GM12878 (cell line): ENCODE measurements around the gene FAM53B. TPM values are rescaled to one million over a fixed set of nuclear protein-coding genes. Genes with fewer than 3 reads are reported as not detected.

ENCODE experiments used
- ATAC-seq: fragments of 200-7000 bp; cut with Tn5 transposase; 3 replicates; pipeline ENCODE4 v1.9.1; 2020; ENCODE audit warnings: mild to moderate bottlenecking, moderate library complexity
- BruUV-seq: library from RNA; stranded (reverse); fragments of 400-500 nt; replicated peaks from 2 replicates; lab custom pipeline; 2021; lab: Mats Ljungman, UMichigan
- CTCF ChIA-PET: fragments of 300-600 bp; sonication (Branson Sonifier 250); formaldehyde crosslinking; extraction: SDS; loops from one replicate; lab custom pipeline; 2021; ENCODE audit warnings: inconsistent platforms; lab: Yijun Ruan, JAX
- POLR2A ChIA-PET: fragments of 350-600 bp; formaldehyde crosslinking; extraction: SDS; loops from one replicate; lab custom pipeline; 2021; ENCODE audit warnings: inconsistent platforms; lab: Charles Lee
- RAD21 ChIA-PET: fragments of 300-600 bp; sonication (Branson Sonifier 250); formaldehyde crosslinking; loops from one replicate; lab custom pipeline; 2023; ENCODE audit warnings: antibody characterized with exemption; ENCODE audit not compliant: unreplicated experiment; lab: Charles Lee
- SMC1A ChIA-PET: fragments of 300-600 bp; sonication (Branson Sonifier 250); formaldehyde crosslinking; loops from one replicate; lab custom pipeline; 2023; ENCODE audit not compliant: unreplicated experiment, uncharacterized antibody; lab: Charles Lee
- DNase-seq: peaks from one replicate; pipeline ENCODE4 v3.0.0-alpha.2; 2011; ENCODE audit warnings: low read depth, low spot score
- FAIRE-seq: peaks from 3 replicates; lab custom pipeline; 2011; peaks lifted over from hg19 to GRCh38; lab: Jason Lieb, UNC
- H2AFZ ChIP-seq: 2 replicates; pipeline ENCODE4 v1.6.0; 2011; ENCODE audit warnings: low read depth, low read length, control low read depth; ENCODE audit not compliant: control insufficient read depth
- H3K27ac ChIP-seq: 2 replicates; pipeline ENCODE4 v1.5.1; 2011; ENCODE audit warnings: control low read depth; ENCODE audit not compliant: control insufficient read depth, insufficient read depth
- H3K27me3 ChIP-seq, 2 experiments: replicated peaks in 1 of 2; 2 replicates each; pipeline versions ENCODE4 v1.6.0 to v1.6.1; 2011; ENCODE audit warnings: low read length in 1 of 2; ENCODE audit not compliant: control insufficient read depth in 2 of 2, insufficient read depth in 2 of 2
- H3K36me3 ChIP-seq, 2 experiments: 2 replicates each; pipeline ENCODE4 v1.5.1; 2011; ENCODE audit warnings: low read length in 1 of 2; ENCODE audit not compliant: control insufficient read depth in 2 of 2, insufficient read depth in 2 of 2
- H3K4me1 ChIP-seq: 2 replicates; pipeline ENCODE4 v1.6.1; 2011; ENCODE audit warnings: mild to moderate bottlenecking, low read length, moderate library complexity, mixed read lengths; ENCODE audit not compliant: control insufficient read depth, insufficient read depth
- H3K4me2 ChIP-seq: 2 replicates; pipeline ENCODE4 v1.6.0; 2011; ENCODE audit warnings: control low read depth; ENCODE audit not compliant: control insufficient read depth, insufficient read depth
- H3K4me3 ChIP-seq: fragments of 200-600 bp; sonication (generic); 2 replicates; pipeline ENCODE4 v1.5.1; 2016
- H3K79me2 ChIP-seq: 2 replicates; pipeline ENCODE4 v1.6.0; 2011; ENCODE audit warnings: low read length; ENCODE audit not compliant: control insufficient read depth, insufficient read depth
- H3K9ac ChIP-seq: 2 replicates; pipeline ENCODE4 v1.8.0; 2011; ENCODE audit warnings: low read length, control low read depth, mixed read lengths; ENCODE audit not compliant: control insufficient read depth, insufficient read depth
- H3K9me3 ChIP-seq: replicated peaks from 3 replicates; pipeline ENCODE4 v1.5.1; 2011; ENCODE audit warnings: mild to moderate bottlenecking, low read length; ENCODE audit not compliant: control insufficient read depth, insufficient read depth
- H4K20me1 ChIP-seq: 2 replicates; pipeline ENCODE4 v1.6.0; 2011; ENCODE audit not compliant: control insufficient read depth, insufficient read depth
- BRCA1 ChIP-seq: IDR thresholded peaks from 2 replicates; pipeline ENCODE4 v1.6.1; 2011; ENCODE audit warnings: low read depth, low read length, improper control_type of control experiment
- E2F4 ChIP-seq: IDR thresholded peaks from 2 replicates; pipeline ENCODE4 v1.6.1; 2012; ENCODE audit warnings: low read depth, low read length, improper control_type of control experiment
- EED ChIP-seq: sonication (generic); IDR thresholded peaks from 2 replicates; pipeline ENCODE4 v1.6.1; 2016; ENCODE audit warnings: antibody characterized with exemption, low read depth
- FOS ChIP-seq: IDR thresholded peaks from 3 replicates; pipeline ENCODE4 v1.6.1; 2011; ENCODE audit warnings: borderline replicate concordance; ENCODE audit not compliant: insufficient read length; ENCODE audit errors: extremely low read depth
- NFYB ChIP-seq: IDR thresholded peaks from 2 replicates; pipeline ENCODE4 v1.6.1; 2011; ENCODE audit warnings: low read depth, mild to moderate bottlenecking, low read length, improper control_type of control experiment, moderate library complexity; ENCODE audit not compliant: insufficient read depth
- NR2F1 ChIP-seq: fragments of 450-650 bp; conservative IDR thresholded peaks from 2 replicates; pipeline ENCODE4 v1.6.1; 2017; ENCODE audit warnings: mild to moderate bottlenecking
- RUNX3 ChIP-seq: IDR thresholded peaks from 2 replicates; pipeline ENCODE4 v1.6.1; 2012; ENCODE audit warnings: low read length, inconsistent platforms
- SIX5 ChIP-seq: IDR thresholded peaks from 2 replicates; pipeline ENCODE4 v1.6.1; 2011; ENCODE audit warnings: mild to moderate bottlenecking, low read depth, low read length, moderate library complexity; ENCODE audit not compliant: severe bottlenecking
- SPI1 ChIP-seq: IDR thresholded peaks from 2 replicates; pipeline ENCODE4 v1.6.1; 2011; ENCODE audit warnings: low read depth, mild to moderate bottlenecking, low read length, moderate library complexity, borderline replicate concordance; ENCODE audit not compliant: insufficient read depth
- SUZ12 ChIP-seq: fragments of 200-600 bp; sonication (generic); IDR thresholded peaks from one replicate; pipeline ENCODE4 v1.6.1; 2018; ENCODE audit warnings: antibody characterized with exemption, mild to moderate bottlenecking; ENCODE audit not compliant: unreplicated experiment
- ZBED1 ChIP-seq: IDR thresholded peaks from 2 replicates; pipeline ENCODE4 v1.6.1; 2016; ENCODE audit warnings: borderline replicate concordance
- ZNF274 ChIP-seq: IDR thresholded peaks from one replicate; pipeline ENCODE4 v1.8.0; 2011; ENCODE audit not compliant: insufficient read length, insufficient read depth
- ZSCAN29 ChIP-seq: fragments of 450-650 bp; IDR thresholded peaks from 2 replicates; pipeline ENCODE4 v1.6.1; 2017; ENCODE audit warnings: mild to moderate bottlenecking, moderate library complexity
- WGBS: methylation state at CpG from one replicate; pipeline ENCODE4 v1.1.6; 2016; ENCODE audit warnings: low lambda C conversion rate; ENCODE audit not compliant: insufficient replicate concordance, insufficient coverage; ENCODE audit errors: missing lambda C conversion rate; 5-methylcytosine and 5-hydroxymethylcytosine counted together
- in situ Hi-C: fragments of 300-500 bp; cut with MboI; formaldehyde crosslinking; loops from 9 replicates; pipeline ENCODE4 v1.14.3; 2018; ENCODE audit warnings: mixed read lengths
- intact Hi-C: fragments of 100-400 bp; cut with micrococcal nuclease; formaldehyde crosslinking; loops from one replicate; pipeline ENCODE4 v1.14.2; 2022; ENCODE audit not compliant: unreplicated experiment
- polyA plus RNA-seq, 11 experiments: library from polyadenylated mRNA; depleted of rRNA in 4 of 11; unstranded in 6 of 11; stranded (reverse) in 5 of 11; fragments of >200 nt; fragmentation: Nextera tagmentation in 4 of 11; fragmentation: Illumina TruSeq in 1 of 11; extraction: Ambion mirVana in 4 of 11; extraction: Trizol in 1 of 11; gene quantifications; 1 replicate in 1 of 11; 2 replicates in 10 of 11; pipeline versions ENCODE4 v1.2.1 to v1.2.3, GENCODE V29; 2011 to 2016; ENCODE audit warnings: inconsistent platforms in 2 of 11, missing spikeins in 2 of 11, low read depth in 1 of 11
- total RNA-seq, 4 experiments: library from RNA; depleted of rRNA in 3 of 4; stranded (reverse); fragments of >200 nt in 3 of 4; fragmentation: Illumina TruSeq in 1 of 4; extraction: Trizol in 1 of 4; gene quantifications; 2 replicates each; pipeline versions ENCODE4 v1.2.1 to v1.2.3, GENCODE V29; 2013 to 2021

The FAM53B gene
- total and polyA plus RNA-seq, 10 of the 15 experiments (the other 5 are each of a cell fraction or from before 2014, with no cell fraction given): 0.05 to 26.3 (median 8.1) TPM

DNA sequence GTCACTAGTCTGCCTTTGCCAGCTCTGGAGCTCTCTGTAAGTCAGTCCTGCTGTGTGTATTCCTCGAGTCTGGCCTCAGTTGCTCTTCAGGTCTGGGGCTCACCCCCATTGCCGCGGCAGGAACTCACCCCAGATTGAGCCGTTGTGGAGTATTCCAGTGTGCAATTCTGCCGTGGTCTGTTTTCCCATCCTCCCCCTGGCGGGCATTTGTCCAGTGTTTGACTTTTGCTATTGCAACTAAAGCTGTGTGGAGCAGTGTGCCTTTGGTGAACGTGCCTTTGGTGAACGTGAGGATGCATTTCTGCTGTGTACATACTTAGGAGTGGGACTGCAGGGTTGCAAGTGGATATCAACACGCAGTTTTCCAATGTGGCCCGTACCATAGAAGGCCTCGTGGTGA lies 134.5 kb downstream of the FAM53B start:
- in situ Hi-C loops: no loop called here
- no peak overlapping the region for H3K27ac ChIP-seq
- SMC1A ChIA-PET: no interaction called here
- DNase-seq (no peak), ATAC-seq (no peak), FAIRE-seq (no peak)
- H3K4me3 ChIP-seq: no peak overlapping the region
- TF ChIP-seq ZSCAN29 (no peak), ZBED1 (no peak), SUZ12 (no peak), E2F4 (no peak), RUNX3 (no peak), SPI1 (no peak), BRCA1 (no peak), SIX5 (no peak), NR2F1 (no peak), NFYB (no peak), EED (no peak), FOS (no peak), ZNF274 (no peak)
- no peak overlapping the region for H2AFZ ChIP-seq
- no peaks in the 10 kb centered on the region for H3K27me3 ChIP-seq
- H3K4me2 ChIP-seq: no peak overlapping the region
- 78% methylated on average over 11 of the region's 11 CpGs for WGBS
- BruUV-seq: no TSS peak
- CTCF ChIA-PET: no interaction called here
- POLR2A ChIA-PET: no interaction called here
- no peaks in the 10 kb centered on the region for H3K9me3 ChIP-seq
- intact Hi-C loops: loop anchor here (5.0 kb wide), 1 partner anchor 133 kb away; the partner anchor contains the start of gene FAM53B
- H3K36me3 ChIP-seq: no peaks in the 10 kb centered on the region
- RAD21 ChIA-PET: no interaction called here
- peaks cover 33% of the 10 kb centered on the region for H3K4me1 ChIP-seq
- no peaks in the 10 kb centered on the region for H3K79me2 ChIP-seq
- H3K9ac ChIP-seq: no peak overlapping the region
- H4K20me1 ChIP-seq: no peaks in the 10 kb centered on the region
